Stimulated activated CD8-positive, alpha-beta memory T cell treated with anti-CD3 and anti-CD28 coated beads, Interleukin-15, amount 100 ng/mL, for 4 hours (primary cell): Measurements from ENCODE around the gene BCL2L2.
A peak's percentile ranks its signal among the peaks of the same experiment; 100 is the strongest.
"Not testable (repeated sequence)": the region's sequence is repeated elsewhere in the genome, so short reads cannot be mapped to it uniquely, and the experiment has no call there.

Experiments used
- DNase-seq, 2 donors: peaks; one replicate each; pipeline ENCODE4 v3.0.0-alpha.2; 2020; ENCODE audit warnings: low read depth in 2 of 2

The BCL2L2 gene, protein sequence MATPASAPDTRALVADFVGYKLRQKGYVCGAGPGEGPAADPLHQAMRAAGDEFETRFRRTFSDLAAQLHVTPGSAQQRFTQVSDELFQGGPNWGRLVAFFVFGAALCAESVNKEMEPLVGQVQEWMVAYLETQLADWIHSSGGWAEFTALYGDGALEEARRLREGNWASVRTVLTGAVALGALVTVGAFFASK

DNA sequence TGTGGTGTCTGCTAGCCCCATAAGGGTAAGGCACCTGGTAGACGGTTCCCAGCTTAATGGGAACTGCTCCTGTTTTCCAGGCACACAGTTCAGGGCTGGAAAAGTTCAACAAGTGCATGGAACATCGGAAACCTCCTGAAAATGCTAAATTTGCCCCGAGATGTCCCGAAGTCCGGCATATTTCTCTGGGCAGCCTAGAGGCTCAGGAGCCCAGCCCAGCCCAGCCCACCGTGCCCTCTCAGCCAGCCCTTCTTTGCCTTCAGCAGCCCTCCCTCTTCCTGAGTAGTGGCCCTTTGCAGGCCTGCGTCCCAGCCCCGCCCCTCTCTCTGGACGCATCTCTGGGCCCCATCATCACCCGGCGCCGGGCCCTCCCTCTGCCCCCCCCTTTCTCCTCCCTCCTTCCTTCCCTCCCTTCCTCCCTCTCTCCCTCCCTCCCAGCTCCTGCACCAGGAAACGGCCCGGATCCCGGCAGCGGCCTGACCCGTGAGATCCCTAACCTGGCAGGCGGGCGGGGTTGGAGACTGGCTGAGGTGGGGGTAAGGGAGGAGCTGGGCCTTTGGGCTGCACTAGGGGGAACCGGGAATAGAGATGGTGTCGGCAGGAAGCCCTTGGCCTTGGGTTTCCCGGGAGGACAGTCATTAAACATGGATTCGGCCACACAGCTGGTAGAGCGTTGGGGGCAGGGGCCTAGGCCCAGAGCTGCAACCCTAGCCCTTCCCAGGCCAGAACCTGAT is at the start of gene BCL2L2:
BCL2L2 (plus strand) TSS at position 422 of the 734 bp plus-strand sequence. CDS start 935 bp downstream, outside the sequence.
- no peak for DNase-seq

DNA sequence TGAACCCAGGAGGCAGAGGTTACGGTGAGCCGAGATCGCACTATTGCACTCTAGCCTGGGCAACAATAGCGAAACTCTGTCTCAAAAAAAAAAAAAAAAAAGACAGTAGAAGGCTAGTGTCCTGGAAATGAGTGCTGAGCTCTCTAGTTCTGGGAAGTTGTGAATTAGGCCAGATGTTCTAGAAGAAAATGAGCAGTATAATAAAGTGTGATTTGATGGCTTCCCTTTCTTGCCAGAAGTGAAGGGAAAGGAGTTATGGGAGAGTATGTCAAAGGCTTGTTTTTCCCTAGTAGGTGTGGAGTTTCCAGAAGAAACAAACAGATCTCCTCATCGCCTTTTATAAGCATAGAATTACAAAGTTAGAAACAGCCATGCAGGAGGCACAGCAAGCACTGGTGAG is 48.4 kb upstream of the BCL2L2 start:
- DNase-seq: no peak

DNA sequence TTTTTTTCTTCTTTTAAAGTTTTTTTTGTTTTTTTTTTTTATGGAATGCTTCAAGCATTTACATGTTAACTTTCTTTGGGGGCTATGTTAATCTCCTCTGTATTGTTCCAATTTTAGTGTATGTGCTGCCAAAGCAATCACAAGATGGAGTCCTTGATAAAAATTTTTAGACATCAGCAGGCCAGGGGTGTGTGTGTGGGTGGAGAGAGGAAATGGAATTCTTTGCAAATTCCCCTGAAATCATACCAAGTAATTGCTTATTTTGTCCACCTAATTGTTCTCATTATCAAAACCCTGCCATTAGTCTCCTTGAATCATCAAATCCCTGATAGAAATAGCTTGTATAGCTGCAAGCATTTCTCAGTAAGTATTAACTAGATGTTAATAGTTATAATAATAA is 47.2 kb upstream of the BCL2L2 start:
- DNase-seq: no peak

DNA sequence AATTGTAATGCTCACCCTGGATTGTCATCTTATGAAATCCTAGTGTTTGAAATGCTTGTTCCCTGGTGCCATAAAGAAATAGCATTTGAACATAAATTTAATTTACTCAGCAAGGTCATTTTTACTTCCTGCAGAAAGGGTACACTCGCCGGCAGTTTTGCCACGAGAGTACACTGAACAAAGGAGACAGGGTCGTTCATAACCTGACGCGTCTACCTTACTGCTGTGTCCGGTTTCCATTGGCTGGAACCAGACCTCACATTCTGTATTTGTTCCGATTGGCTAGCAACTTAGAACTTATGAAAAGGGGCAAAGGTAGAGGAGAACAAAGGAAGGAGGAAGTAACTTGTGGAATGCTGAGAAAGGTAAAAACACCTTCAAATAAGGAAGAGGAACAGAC is 45.8 kb upstream of the BCL2L2 start:
- DNase-seq: not testable (repeated sequence)

DNA sequence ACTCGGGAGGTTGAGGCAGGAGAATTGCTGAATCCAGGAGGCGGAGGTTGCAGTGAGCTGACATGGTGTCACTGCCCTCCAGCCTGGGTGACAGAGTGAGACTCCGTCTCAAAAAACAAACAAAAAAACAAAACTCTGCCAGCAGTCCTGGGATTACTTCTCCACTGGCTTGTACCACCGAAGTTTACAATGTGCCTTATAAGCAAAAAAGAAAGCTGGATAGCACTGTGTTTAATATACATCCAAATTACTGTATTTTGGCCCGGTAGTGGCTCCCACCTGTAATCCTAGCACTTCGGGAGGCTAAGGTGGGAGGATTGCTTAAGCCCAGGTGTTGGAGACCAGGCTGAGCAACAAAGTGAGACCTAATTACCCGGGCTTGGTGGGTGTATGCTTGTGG is 37.4 kb upstream of the BCL2L2 start:
- DNase-seq: no peak

DNA sequence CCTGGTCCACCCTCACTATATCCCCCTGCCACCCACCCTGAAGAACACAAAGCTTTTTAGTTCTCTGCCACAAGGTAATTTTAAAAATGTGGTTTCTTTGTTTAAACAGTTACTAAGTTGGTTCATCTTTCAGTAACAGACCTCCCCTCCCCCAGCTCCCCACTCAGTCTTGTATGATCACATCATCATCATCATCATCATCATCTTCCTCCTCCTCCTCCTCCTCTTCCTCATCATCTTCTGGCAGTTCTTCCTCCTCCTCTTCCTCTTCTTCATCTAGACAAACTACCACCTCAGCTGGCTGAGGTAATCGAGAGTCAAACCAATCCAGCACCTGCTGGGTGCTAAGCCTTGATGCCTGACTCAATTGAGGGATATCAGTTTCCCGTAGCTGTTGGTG is 31.2 kb upstream of the BCL2L2 start:
- no peak for DNase-seq

DNA sequence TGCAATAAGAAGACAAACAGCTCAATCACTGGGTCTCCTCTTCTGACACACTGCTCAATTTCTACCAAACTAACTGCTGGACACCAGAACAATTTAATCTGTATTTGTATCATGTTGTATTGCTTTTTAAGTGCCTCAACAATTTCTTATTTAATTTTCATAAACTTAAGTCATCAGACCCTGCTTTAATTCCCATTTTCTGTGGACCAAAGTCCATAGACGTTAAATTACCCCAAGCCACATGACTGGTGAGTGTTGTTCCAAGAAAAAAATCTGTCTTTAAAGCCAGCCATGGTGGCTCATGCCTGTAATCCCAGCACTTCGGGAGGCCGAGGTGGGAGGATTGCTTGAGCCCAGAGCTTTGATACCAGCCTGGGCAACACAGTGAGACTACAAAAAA is 29.4 kb upstream of the BCL2L2 start:
- no peak for DNase-seq

DNA sequence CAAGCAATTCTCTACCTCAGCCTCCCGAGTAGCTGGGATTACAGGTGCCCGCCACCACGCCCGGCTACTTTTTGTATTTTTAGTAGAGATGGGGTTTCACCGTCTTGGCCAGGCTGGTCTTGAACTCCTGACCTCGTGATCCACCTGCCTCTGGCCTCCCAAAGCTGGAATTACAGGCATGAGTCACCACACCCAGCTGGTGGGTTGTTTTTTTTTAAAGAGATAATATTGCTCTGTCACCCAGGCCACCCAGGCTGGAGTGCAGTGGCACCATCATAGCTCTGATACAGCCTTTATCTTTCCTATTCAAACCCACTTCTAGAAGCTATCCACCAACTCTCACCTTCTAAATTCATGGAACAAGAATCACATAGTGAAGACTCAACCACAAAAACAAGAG is 28.7 kb upstream of the BCL2L2 start:
- not testable (repeated sequence) for DNase-seq

DNA sequence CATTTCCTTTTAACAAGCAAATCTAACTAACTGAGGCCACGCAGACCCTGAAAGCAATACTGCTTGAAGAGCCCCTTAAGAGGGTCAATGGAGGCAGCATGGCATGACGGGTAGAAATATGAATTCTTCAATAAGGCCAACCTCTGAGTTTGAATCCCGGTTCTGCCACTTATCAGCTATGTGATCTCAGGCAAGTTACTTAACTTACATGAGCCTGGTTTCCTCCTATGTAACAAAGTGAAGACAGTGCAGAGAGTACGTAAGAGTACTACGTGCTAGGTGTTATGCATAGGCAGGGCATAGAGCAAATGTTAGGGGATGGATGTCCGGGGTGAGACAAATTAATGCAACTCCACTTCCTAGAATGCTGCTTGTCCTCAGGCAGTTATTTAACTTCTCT is 25.4 kb upstream of the BCL2L2 start:
- no peak for DNase-seq

DNA sequence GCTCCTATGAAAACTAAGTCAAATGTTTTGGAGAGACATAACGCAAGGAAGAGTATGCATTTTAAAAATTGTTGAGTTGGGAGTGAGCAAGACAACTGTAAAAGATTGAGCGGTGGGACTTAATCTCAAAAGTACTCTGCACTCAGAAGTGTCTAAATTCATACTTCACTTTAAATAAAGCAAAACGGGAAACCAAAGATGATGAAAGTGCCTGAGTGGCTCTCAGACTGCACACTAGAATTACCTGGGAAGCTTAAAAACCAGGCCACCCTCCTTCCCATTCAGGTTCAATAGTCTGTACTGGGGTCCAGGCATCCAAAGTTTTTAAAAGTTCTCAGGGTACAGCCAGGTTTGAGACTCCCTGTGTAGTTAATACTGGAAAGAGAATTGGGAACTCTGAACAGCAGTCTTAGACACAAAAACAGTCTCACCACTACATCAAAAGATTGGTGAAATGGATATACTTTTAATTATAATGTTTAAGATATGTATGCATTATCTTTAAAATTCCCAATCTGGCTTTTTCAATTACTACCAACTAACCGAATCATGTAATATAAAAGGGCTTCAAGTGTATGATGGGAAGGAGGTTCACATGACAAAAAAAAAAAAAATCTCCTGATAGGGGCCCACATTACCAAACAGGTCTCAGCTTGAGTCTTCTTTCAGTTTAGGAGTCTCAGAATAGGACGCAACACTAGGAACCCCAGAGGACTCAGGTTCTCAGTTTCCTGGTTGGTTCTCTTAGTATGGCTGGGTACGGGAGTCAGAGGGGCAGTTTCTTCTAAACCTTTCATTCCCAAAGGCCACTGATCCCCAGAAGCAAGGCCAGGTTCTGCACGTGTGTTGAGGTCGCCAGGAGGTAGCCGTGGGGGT is 21.7 kb upstream of the BCL2L2 start:
- DNase-seq: no peak

DNA sequence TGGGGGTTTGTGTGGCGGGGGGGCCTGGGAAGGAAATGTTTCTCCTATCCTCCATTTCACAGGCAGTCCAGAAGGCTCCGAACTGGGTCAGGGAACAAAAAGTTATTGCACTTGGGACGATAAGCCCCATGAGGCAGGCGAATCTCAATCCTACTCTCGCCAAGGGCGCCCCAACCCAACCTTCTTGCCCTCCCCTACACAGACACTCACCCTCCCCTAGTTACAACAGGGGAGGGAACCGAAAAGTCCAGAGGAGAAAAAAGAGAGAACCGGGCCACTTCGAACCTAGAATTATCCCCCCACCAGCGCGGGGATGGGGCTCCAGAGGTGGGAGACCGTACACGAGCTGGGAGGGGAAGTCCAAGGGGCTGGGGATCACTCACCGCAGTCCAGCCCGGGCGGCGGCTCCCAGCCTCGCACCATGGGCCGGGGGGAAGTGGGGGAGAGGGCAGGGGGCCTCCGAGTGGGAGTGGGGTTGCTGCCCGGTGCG is 21.1 kb upstream of the BCL2L2 start:
- no peak for DNase-seq

DNA sequence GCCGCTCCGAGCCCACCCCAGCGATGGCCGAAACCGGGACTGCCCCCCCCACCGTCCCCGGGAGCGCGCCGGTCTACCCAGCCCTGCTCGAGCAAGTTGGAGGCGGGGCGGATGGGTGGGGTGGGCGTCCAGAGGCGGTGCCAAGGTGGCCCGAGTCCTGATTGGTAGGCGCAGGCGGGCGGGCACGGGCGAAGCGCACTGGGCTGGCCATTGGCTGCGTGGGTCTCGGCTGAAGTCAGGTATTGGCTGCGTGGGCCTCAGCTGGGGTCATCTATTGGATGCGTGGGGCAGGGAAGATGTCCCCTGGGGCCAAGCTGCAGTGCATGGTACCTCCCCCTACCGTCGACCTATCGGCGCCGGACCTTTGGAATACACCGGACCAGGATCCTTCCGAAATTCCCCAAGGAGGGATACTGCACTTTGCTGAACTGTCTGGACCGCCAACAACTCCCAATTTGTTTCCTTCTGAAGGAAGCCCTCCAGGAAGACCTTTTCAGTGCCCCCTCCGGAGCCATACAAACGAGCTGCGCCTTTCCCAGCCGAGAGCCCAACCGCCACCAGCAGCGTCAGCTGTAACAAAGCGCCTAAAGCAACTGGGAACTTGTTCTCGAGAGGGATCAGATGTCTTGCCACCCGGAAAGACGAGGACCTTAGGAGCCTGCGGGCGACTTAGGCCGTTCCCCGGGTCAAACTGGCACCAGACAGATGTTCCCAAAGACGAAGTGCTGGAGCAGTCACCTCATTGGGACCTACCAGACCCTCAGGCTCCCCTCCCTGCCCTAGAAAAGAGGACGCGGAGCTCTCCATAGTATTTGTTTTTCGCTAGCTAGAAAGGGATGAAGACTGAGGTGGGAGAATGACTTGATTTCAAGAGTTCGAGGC is 20.4 kb upstream of the BCL2L2 start, which contains the start of gene HOMEZ:
HOMEZ (minus strand) TSS at position 113 of the 882 bp plus-strand sequence. CDS start 180 bp downstream, outside the sequence.
- DNase-seq: peak; percentile 94 to 97

DNA sequence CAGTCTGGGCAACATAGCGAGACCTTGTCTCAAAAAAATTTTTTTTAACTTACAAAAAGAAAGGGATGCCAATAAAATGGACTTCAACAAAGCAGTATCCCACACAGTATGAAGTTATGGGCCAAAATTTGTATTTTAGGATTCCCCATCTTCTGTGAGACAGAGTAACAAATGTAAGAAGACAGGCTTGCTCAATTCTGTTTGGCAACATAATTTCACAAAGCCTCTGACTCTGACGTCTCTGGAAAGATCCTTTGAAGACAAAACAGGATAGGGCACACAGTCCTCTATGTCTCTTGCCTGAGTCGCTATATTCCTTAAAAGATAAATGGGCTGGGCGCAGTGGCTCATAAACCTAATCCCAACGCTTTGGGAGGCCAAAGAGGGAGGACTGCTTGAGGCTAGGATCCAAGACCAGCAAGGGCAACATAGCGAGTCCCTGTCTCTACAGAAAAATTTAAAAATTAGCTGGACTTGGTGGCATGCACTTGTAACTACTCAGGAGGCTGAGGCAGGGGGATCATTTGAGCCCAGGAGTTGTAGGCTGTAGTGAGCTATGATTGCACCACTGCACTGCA is 19.6 kb upstream of the BCL2L2 start:
- no peak for DNase-seq

DNA sequence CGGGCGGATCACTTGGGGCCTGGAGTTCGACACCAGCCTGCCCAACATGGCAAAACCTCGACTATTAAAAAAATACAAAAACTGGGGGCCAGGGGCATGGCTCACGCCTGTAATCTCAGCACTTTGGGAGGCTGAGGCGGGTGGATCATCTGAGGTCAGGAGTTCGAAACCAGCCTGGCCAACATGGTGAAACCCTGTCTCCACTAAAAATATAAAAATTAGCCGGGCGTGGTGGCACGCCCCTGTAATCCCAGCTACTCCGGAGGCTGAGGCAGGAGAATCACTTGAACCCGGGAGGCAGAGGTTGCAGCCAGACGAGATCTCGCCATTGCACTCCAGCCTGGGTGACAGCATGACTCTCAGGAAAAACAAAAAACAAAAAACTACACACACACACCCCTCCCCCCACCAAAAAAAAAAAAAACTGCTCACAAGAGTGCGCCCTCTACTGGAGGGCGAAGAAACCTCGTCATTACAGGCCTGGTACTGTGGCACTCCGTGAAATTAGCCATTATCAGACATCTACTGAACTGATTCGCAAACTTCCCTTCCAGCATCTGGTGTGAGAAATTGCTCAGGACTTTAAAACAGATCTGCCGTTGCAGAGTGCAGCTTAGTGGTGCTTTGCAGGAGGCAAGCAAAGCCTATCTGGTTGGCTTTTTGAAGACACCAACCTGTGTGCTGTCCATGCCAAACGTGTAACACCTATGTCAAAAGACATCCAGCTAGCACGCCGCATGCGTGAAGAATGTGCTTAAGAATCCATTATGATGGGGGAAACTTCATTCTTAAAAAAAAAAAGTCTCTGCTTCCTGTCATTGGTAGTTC is 11.7 kb upstream of the BCL2L2 start:
- no peak for DNase-seq

DNA sequence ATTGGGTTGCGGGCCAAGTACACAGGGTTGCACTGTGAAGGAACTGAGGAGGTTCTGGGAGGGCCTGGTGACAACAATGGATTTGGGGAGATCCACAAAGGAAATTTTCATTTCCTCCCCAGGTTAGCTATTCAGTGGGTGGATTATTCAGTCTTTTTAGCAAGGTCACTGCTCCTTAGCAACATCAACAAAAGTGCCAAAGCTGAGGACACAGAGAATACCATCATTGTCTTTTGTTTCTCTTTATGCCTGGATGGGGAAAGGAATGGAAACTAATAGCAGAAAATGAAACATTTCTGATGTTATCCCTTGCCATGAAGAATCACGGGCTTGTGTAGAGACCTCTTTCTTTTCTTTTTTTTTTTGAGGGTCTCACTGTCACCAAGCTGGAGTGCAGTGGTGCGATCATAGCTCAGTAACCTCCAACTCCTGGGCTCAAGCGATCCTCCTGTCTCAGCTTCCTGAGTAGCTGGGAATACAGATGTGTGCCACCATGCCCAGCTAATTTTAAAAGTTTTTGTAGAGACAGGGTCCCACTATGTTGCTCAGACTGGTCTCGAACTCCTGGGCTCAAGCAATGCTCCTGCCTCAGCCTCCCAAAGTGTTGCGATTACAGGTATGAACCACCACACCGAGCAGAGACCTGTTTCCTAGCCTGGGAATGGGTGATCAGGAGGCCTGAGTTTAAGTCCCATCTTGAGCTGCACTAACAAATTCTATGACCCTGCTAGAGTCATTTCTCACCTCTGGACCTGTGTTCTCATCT is 10.4 kb upstream of the BCL2L2 start:
- no peak for DNase-seq

DNA sequence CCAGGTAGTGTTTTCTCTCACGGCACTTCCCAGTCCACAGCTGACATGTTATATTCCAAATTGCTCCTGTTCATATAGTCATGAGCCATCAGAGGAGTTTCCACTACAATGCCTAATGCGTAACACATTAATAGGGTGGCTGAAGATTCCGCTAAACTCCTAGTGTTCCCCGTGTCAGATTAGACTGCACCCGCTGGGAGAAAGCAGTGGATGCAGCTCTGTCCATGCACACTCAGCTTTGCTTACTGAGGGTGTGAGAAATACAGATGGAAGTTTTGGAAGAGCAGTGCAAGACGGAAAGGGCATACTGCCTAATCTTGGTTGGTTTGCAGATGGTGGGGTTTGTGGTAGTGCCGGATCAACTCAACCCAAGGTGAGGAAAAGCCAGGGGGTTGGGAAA is 9.5 kb upstream of the BCL2L2 start:
- DNase-seq: no peak

DNA sequence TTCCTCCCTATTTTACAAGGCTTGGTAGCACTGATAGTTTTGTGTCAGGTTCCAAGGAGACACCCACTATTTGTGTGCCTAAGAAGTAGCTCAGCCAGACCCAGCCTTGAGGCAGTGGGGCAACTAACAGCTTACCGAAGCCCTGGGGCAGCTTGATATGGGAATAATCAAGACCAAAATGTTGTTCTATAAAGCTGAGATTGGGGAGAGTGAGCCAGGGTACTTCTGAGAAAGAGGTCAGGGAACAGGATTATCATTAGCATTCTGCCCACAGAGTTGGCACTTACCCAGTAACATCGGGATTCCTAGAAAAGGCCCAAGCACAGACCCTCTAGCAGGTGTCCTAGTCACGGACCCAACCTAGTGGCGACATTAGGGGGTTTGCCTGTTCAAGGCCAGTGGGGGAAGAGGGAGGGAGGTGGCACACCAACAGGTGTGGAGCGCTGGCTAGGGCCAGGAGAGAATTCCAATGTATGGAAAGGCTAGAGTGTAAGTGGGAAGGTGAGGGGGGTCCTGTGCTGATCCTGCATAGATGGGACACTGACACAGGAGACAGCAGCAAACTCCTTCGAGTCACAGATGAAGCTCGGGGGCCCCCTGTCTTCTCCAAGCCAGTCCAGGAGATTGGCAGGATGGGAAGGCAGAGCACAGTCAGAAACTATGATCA is 8.9 kb upstream of the BCL2L2 start:
- no peak for DNase-seq

DNA sequence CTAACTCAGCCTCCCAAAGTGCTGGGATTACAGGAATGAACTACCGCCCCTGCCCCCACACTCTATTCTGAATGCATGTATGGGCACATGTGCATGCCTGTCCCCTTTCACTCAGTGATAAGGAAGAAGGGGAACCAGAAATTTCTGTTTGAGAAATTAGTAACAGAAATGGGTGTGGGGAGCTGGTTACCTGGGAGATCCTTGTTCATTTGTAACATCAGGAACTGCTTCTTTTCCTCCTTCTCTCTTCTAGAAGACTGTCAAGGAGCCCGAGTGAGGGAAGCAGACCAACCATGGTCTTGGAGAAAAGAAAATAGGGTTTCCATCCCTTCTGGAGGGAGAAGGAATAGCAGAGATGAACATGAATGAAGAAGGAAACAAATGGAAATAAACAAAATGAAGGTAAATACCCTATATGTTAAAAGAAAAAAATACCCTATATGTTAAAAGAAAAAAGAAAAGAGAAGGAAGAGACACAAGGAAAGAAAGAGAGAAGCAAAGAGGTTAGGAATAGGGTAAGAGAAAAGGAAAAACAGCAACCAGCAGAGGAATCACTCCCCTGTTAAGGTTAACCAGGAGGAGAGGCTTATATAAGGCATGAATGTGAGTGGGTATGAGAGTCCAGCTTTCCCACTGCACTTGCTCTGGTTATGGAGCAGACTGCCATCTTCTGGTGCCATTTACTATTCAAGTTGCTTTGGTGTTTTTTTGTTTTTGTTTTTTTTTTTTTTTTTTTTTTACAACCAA is 7.2 kb upstream of the BCL2L2 start:
- DNase-seq: no peak
